HG03442 (cell line): ENCODE measurements around the gene ABCC9.

ENCODE experiments used
- ATAC-seq: cut with Tn5 transposase; IDR thresholded peaks from one replicate; pipeline ENCODE4 v1.9.1; 2021; ENCODE audit warnings: mild to moderate bottlenecking, moderate library complexity; ENCODE audit not compliant: unreplicated experiment

Gene ABCC9

GRCh38 chr12:21940549-21941505 lies at the start of gene ABCC9:
Gene ABCC9, minus strand, starts transcription at chr12:21941426. Its CDS starts 4,752 bp downstream, at chr12:21936674.
- no peak for ATAC-seq

GRCh38 chr12:21989819-21990412 lies 48.7 kb upstream of the ABCC9 start:
- ATAC-seq, result no peak

GRCh38 chr12:21988619-21989018 lies 47.4 kb upstream of the ABCC9 start:
- ATAC-seq, result no peak

- no peak for ATAC-seq
Observed at GRCh38 chr12:21987755-21988154, 46.5 kb upstream of the ABCC9 start.

- no peak for ATAC-seq
Observed at GRCh38 chr12:21985155-21985554, 43.9 kb upstream of the ABCC9 start.

DNA sequence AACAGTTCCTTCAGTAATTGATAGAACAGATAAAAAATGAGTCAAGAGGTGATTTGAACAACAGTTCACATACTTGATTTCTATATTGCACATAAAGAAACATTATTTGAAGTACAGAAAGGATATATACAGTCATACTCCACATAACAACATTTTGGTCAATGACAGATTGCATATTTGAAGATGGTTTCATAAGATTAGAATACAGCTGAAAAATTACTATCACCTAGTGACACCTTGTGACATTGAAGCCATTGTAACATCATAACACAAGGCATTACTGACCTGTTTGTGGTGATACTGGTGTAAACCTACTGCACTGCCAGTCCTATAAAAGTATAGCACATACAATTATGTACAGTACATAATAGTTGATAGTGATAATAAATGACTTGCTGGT lies 43.1 kb upstream of the ABCC9 start:
- ATAC-seq, result no peak

DNA sequence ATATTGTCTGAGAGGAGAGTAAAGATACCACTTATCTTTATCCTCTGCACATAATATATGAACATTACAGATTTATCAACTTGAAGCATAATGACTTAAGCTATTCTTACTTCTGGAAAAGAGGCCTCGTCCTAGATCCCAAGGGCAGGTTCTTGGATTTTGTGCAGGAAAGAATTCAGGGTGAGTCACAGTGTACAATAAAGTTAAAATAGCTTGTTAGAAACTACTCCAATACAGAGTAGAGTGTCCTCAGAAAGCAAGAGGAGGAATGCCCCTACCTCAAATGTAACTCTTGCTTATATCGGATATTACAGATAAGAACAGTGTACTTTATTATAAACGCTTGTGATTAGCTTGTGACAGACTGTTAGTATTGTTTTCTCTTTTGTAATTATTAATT lies 41.9 kb upstream of the ABCC9 start:
- ATAC-seq, result no peak

- no peak for ATAC-seq
Observed at GRCh38 chr12:21980544-21980943, 39.3 kb upstream of the ABCC9 start.

DNA sequence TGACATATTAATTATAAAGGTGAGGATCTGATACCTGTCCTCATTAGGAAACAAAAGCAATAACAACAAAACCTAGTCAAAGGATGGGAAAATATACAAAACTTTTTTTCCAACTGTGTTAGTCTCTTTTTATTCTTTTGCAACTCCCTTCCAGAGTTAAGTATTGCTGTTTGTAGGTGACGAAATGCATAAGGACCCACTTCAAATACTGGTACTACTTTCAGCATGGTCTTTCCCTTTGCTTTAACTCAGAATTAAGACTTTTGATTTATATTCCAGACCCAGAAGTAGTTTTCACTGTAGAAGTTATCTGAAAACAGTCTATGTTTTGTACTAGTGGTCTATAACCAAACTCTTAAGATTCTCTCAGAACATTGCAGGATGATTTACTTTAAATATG lies 34.1 kb upstream of the ABCC9 start:
- ATAC-seq, result no peak

GRCh38 chr12:21973221-21973620 lies 32.0 kb upstream of the ABCC9 start:
- no peak for ATAC-seq

DNA sequence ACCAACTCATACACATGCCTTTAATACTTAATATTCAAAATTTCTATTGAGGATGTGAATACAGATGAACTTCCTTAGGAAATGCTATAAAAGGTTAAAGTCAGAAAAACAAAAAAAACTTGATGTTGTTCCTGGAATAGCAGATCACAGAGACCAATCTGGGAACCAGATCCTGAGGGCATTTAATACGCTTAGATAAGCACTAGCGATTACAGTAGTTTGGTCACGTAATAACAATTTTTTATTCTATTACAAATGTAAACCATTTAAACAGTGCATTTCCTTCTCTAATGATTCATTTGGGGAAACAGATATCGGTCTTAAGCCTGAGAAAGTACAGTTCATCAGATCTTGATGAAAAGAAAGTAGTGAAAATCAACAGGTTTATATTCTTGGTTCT lies 30.8 kb upstream of the ABCC9 start:
- ATAC-seq, result no peak

GRCh38 chr12:21971344-21971743 lies 30.1 kb upstream of the ABCC9 start:
- no peak for ATAC-seq

- no peak for ATAC-seq
Observed at GRCh38 chr12:21962821-21963220, 21.6 kb upstream of the ABCC9 start.

DNA sequence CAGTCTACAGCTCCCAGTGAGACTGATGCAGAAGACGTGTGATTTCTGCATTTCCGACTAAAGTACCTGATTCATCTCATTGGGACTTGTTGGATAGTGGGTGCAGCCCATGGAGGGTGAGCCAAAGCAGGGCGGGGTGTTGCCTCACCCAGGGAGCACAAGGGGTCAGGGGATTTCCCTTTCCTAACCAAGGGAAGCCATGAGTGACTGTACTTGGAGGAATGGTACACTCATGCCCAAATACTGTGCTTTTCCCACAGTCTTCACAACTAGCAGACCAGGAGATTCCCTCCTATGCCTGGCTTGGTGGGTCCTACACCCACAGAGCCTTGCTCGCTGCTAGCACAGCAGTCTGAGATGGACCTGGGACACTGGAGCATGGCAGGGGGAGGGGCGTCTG lies 21.0 kb upstream of the ABCC9 start:
- no peak for ATAC-seq

DNA sequence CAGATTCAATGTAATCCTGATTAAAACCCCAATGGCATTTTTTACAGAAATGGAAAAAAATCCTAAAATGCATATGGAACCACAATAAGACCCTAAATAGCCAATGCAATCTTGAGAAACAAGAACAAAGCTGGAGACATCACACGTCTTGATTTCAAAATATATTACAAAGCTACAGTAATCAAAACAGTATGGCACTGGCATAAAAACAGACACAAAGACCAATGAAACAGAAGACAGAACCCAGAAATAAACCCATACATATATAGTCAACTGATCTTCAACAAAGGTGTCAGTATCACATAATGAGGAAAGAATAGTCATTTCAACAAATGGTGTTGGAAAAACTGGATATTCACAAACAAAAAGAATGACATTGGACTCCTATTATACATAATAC lies 9.4 kb upstream of the ABCC9 start:
- ATAC-seq, result no peak

GRCh38 chr12:21949036-21949435 lies 7.8 kb upstream of the ABCC9 start:
- ATAC-seq, result no peak

- ATAC-seq, result no peak
Observed at GRCh38 chr12:21946983-21947382, 5.8 kb upstream of the ABCC9 start.

DNA sequence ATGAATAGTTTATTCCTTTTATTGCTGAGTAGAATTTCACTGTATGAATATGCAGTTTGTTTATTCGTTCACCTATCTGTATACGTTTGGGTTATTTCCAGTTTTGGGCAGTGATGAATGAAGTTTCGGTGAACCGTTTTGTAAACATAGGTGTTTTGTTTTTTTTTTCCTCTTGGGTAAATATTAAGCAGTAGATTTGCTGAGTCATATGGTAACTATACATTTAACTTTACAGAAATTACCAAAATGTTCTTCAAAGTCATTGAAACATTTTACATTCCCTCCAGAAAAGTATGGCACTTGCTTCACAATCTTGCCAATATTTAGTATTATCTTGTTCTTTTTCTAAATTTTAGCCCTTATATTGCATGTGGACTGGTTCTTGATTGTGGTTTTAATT lies 3.8 kb upstream of the ABCC9 start:
- no peak for ATAC-seq

GRCh38 chr12:21942377-21942703 lies 1.1 kb upstream of the ABCC9 start:
- no peak for ATAC-seq

DNA sequence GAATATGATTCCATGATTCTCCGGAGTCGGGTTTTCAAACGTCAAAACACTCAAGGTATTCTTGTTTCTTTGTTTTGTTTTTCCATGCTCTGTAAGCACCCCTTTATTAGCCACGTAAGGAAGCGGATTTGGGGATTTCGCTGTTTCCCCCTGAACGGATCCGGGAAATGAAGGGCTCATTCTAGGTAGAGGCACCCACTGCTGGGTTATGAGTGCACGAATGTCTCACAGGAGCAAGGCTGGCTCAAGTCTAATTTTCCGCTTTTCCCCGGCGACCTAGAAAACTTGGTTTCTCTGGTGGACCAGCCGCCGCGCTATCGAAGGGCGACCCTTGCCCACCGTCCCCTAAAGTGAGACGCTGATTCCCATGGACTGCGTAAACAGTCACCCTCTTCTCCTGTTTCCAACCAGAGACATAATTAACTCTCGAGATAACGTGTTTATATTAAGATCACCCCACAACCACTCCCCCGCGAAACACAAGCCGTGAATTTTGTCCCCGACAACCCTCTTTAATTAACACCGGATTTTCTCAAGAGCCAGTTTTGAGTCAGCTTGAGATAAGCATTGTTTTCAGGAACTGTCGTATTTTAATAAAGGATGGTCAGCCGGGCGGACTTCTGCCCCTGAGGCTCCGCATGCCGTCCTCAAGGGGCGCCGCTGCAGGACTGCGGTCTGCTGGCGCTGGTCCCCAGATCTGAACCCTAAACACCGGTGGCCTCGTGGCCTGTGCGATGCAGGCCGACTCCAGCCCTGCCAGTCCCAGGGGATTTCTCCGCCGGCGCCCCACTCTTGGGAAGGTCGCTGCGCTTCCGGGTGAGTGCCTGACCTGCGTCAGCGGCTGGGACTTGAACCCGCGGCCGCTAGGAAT lies 515 bp upstream of the ABCC9 start:
- no peak for ATAC-seq

DNA sequence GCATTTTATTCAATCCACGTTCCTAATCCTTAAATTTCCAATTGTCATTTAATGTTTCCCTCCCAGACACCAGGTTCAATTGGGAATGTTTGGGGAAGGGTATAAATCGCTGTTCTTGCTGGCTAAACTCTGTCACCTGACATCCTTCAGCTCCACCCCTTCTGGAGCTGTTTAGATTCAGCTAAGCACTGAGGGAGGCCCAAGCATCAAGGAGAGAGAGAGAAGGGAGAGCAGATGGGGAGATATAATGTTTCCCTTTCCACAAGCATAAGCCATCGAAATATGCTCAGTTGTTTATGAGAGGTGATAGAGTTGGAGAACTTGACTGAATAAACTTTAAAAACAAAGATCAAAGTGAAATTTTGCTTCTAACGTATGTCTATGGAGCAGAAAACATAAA lies 1.8 kb downstream of the ABCC9 start:
- ATAC-seq, result no peak

- no peak for ATAC-seq
Observed at GRCh38 chr12:21938879-21939278, 2.3 kb downstream of the ABCC9 start.
